Cardiac muscle cell (in vitro differentiated cells and primary cell): ENCODE measurements around the gene PRPF4. TPM values are rescaled to one million over a fixed set of nuclear protein-coding genes. Genes with fewer than 3 reads are reported as not detected.

Experiments used
- DNase-seq, 2 donors: peaks; one replicate each; pipeline versions ENCODE4 v3.0.0 to v3.0.0-alpha.2; 2010 to 2017; ENCODE audit warnings: low read depth in 1 of 2, low spot score in 1 of 2
- H3K27ac ChIP-seq: fragments of 200-600 bp; sonication (generic); 2 replicates; pipeline ENCODE4 v1.5.1; 2016
- H3K27me3 ChIP-seq: fragments of 200-600 bp; sonication (generic); 2 replicates; pipeline ENCODE4 v1.6.0; 2016; ENCODE audit warnings: control low read depth
- H3K36me3 ChIP-seq: fragments of 200-600 bp; sonication (generic); 2 replicates; pipeline ENCODE4 v1.5.1; 2016; ENCODE audit warnings: control low read depth
- H3K4me1 ChIP-seq: fragments of 200-600 bp; sonication (generic); 2 replicates; pipeline ENCODE4 v1.8.1; 2017; ENCODE audit warnings: low read depth, mild to moderate bottlenecking, mixed run types
- H3K4me3 ChIP-seq: fragments of 200-600 bp; sonication (generic); 2 replicates; pipeline ENCODE4 v1.5.1; 2016; ENCODE audit warnings: mild to moderate bottlenecking
- H3K9me3 ChIP-seq: fragments of 200-600 bp; sonication (generic); 2 replicates; pipeline ENCODE4 v1.5.1; 2017; ENCODE audit warnings: low read depth, mild to moderate bottlenecking, control low read depth
- polyA plus RNA-seq: library from polyadenylated mRNA; unstranded; fragments of >200 nt; fragmentation: Nextera tagmentation; extraction: Ambion mirVana; gene quantifications from 2 replicates; pipeline ENCODE4 v1.2.1, GENCODE V29; 2016
- total RNA-seq: library from RNA; depleted of rRNA; stranded (reverse); fragments of >200 nt; gene quantifications from 2 replicates; pipeline ENCODE4 v1.2.3, GENCODE V29; 2016
- TF ChIP-seq, protein P1 (sequence below): IDR thresholded peaks from 2 replicates; pipeline ENCODE4 v1.5.1; 2012; ENCODE audit warnings: low read depth, mild to moderate bottlenecking, low read length

The PRPF4 gene
- total and polyA plus RNA-seq, 2 experiments from 2014 or later = 20.6 to 30.6 TPM

DNA sequence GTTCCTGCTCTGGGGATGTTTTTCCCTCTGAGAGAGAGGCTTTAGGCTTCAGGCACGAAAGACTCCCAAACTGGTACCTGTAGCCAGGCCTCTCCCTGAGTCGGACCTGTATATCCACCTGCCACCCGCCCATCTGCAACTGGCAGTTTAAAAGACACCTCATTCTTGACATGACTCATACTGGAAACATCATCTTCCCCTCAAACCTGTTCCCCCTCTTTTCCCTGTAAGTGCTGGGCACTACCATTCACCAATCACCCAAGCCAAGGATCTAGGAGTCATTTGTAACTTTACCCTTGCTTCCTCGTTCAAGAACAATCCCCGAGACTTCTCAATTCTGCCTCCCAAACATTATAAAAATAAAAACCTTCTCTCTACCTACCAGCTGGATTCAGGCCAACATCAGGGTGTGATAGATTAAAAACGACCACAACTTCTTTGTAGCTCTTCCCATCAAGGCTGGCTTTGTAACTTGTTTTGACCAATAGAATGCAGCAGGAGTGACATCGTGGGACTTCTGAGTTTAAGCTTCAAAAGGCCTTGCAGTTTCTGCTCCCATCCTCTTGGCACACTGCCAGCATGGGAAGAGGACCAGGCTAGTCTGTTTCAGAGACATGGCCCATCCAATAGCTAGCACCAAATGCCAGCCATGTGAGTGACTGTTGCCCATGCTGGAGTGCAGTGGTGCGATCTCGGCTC lies 66.4 kb downstream of the PRPF4 start:
- peaks cover 9% of the 10 kb centered on the region for H3K4me1 ChIP-seq
- TF ChIP-seq, protein P1, sequence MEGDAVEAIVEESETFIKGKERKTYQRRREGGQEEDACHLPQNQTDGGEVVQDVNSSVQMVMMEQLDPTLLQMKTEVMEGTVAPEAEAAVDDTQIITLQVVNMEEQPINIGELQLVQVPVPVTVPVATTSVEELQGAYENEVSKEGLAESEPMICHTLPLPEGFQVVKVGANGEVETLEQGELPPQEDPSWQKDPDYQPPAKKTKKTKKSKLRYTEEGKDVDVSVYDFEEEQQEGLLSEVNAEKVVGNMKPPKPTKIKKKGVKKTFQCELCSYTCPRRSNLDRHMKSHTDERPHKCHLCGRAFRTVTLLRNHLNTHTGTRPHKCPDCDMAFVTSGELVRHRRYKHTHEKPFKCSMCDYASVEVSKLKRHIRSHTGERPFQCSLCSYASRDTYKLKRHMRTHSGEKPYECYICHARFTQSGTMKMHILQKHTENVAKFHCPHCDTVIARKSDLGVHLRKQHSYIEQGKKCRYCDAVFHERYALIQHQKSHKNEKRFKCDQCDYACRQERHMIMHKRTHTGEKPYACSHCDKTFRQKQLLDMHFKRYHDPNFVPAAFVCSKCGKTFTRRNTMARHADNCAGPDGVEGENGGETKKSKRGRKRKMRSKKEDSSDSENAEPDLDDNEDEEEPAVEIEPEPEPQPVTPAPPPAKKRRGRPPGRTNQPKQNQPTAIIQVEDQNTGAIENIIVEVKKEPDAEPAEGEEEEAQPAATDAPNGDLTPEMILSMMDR = no peak
- DNase-seq = no peak
- H3K27ac ChIP-seq = no peak overlapping the region
- no peaks in the 10 kb centered on the region for H3K36me3 ChIP-seq
- H3K9me3 ChIP-seq = no peaks in the 10 kb centered on the region
- no peaks in the 10 kb centered on the region for H3K27me3 ChIP-seq
- H3K4me3 ChIP-seq = no peak overlapping the region

Other genes starting within 250 kb of the PRPF4 start
- gene ZFP37, start 218.9 kb upstream of the PRPF4 start, total RNA-seq = 2.2 and 3.8 TPM in 2 replicates
- gene ZFP37, start 218.9 kb upstream of the PRPF4 start, polyA plus RNA-seq = 2.2 and 3.2 TPM in 2 replicates
- 2.7 and 4.6 TPM in 2 replicates for gene SLC31A2, start 124.7 kb upstream of the PRPF4 start, total RNA-seq
- gene SLC31A2, start 124.7 kb upstream of the PRPF4 start, polyA plus RNA-seq = 2.9 and 4.1 TPM in 2 replicates
- 17.6 and 20.6 TPM in 2 replicates for gene FKBP15, start 54.4 kb upstream of the PRPF4 start, total RNA-seq
- 10.9 and 15.7 TPM in 2 replicates for gene FKBP15, start 54.4 kb upstream of the PRPF4 start, polyA plus RNA-seq
- 19.7 and 26.6 TPM in 2 replicates for gene SLC31A1, start 54.1 kb upstream of the PRPF4 start, total RNA-seq
- gene SLC31A1, start 54.1 kb upstream of the PRPF4 start, polyA plus RNA-seq = 27.8 and 32.6 TPM in 2 replicates
- gene CDC26, start 86 bp upstream of the PRPF4 start, total RNA-seq = 29.7 and 33.9 TPM in 2 replicates
- gene CDC26, start 86 bp upstream of the PRPF4 start, polyA plus RNA-seq = 50.0 and 60.7 TPM in 2 replicates
- 0.06 and 0.53 TPM in 2 replicates for gene RNF183, start 27.7 kb downstream of the PRPF4 start, total RNA-seq
- gene RNF183, start 27.7 kb downstream of the PRPF4 start, polyA plus RNA-seq = 0.40 and 0.49 TPM in 2 replicates
- gene WDR31, start 64.6 kb downstream of the PRPF4 start, total RNA-seq = 2.2 and 4.1 TPM in 2 replicates
- 5.4 and 8.8 TPM in 2 replicates for gene WDR31, start 64.6 kb downstream of the PRPF4 start, polyA plus RNA-seq
- 0.32 and 1.2 TPM in 2 replicates for gene BSPRY, start 73.9 kb downstream of the PRPF4 start, total RNA-seq
- gene BSPRY, start 73.9 kb downstream of the PRPF4 start, polyA plus RNA-seq = 0.93 and 2.1 TPM in 2 replicates
- gene HDHD3, start 101.3 kb downstream of the PRPF4 start, total RNA-seq = 44.6 and 45.5 TPM in 2 replicates
- gene HDHD3, start 101.3 kb downstream of the PRPF4 start, polyA plus RNA-seq = 28.4 and 32.1 TPM in 2 replicates
- 16.6 and 19.1 TPM in 2 replicates for gene ALAD, start 125.6 kb downstream of the PRPF4 start, total RNA-seq
- gene ALAD, start 125.6 kb downstream of the PRPF4 start, polyA plus RNA-seq = 17.3 and 20.3 TPM in 2 replicates
- 36.5 TPM in 2 replicates for gene POLE3, start 135.0 kb downstream of the PRPF4 start, total RNA-seq
- 45.5 and 54.0 TPM in 2 replicates for gene POLE3, start 135.0 kb downstream of the PRPF4 start, polyA plus RNA-seq
- 0.42 and 2.3 TPM in 2 replicates for gene C9orf43, start 135.1 kb downstream of the PRPF4 start, total RNA-seq
- gene C9orf43, start 135.1 kb downstream of the PRPF4 start, polyA plus RNA-seq = 1.4 TPM in 1 of 2 replicates, not detected in the other
- 102 and 126 TPM in 2 replicates for gene RGS3, start 188.1 kb downstream of the PRPF4 start, total RNA-seq
- 94.7 and 94.9 TPM in 2 replicates for gene RGS3, start 188.1 kb downstream of the PRPF4 start, polyA plus RNA-seq